ENCODE data around the gene RNASE2. TPM values are rescaled to one million over a fixed set of nuclear protein-coding genes. Genes with fewer than 3 reads are reported as not detected.
"Not testable (repeated sequence)": the region's sequence is repeated elsewhere in the genome, so short reads cannot be mapped to it uniquely, and the experiment has no call there.

The RNASE2 gene
- total and polyA plus RNA-seq, 4 donors, result 0.50 to 5.8 (median 1.0) TPM

DNA sequence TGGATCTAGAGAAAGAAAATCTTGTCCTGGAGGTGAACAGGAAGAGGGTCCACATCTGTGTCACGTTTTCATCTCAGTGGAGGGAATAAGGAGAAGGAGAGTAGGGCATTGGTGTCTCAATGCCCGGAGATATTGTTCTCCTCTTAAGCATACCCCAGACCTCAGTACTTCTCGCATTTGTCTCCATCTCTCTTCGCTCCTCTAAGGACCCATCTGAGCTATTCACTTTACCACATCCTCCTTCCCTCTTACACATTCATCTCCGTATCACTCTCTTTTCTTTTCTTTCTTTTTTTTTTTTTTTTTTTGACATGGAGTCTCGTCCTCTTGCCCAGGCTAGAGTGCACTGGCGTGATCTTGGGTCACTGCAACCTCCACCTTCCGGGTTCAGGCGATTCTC, 8.6 kb upstream of the RNASE2 start:
- not testable (repeated sequence) for DNase-seq (ENCODE audit: low read depth in 4 of 6, low spot score in 6 of 6); H3K36me3 ChIP-seq (ENCODE audit: control insufficient read depth, insufficient read depth, low read length); H3K4me1 ChIP-seq (ENCODE audit: control insufficient read depth, insufficient read depth, low read length); H3K4me3 ChIP-seq (ENCODE audit: low read depth, low read length); H3K27me3 ChIP-seq (ENCODE audit: control insufficient read depth, insufficient read depth, low read length); H3K9me3 ChIP-seq (ENCODE audit: control insufficient read depth, insufficient read depth, low read length); H3K27ac ChIP-seq (ENCODE audit: low read depth, low read length)
- WGBS (ENCODE audit: insufficient coverage), result no CpG with 5 or more reads among the region's 9 CpGs

DNA sequence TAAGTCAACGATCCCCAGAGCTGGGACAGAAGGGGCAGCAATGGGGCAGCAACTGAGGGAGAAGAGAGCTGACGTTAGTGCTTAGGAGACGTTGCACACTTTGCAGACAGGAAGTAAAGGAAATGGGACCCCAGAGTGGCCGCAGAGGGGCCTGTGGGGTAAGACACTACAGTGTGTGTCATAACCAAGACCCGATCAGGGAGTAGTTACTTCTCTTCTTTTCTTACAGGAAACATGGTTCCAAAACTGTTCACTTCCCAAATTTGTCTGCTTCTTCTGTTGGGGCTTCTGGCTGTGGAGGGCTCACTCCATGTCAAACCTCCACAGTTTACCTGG, 219 bp downstream of the RNASE2 start:
- not testable (repeated sequence) for H3K27me3 ChIP-seq (ENCODE audit: control insufficient read depth, insufficient read depth, low read length); H3K4me1 ChIP-seq (ENCODE audit: control insufficient read depth, insufficient read depth, low read length); DNase-seq (ENCODE audit: low read depth in 4 of 6, low spot score in 6 of 6); H3K36me3 ChIP-seq (ENCODE audit: control insufficient read depth, insufficient read depth, low read length); H3K4me3 ChIP-seq (ENCODE audit: low read depth, low read length); H3K9me3 ChIP-seq (ENCODE audit: control insufficient read depth, insufficient read depth, low read length); H3K27ac ChIP-seq (ENCODE audit: low read depth, low read length)
- 73% methylated on average over 5 of the region's 5 CpGs for WGBS (ENCODE audit: insufficient coverage)

DNA sequence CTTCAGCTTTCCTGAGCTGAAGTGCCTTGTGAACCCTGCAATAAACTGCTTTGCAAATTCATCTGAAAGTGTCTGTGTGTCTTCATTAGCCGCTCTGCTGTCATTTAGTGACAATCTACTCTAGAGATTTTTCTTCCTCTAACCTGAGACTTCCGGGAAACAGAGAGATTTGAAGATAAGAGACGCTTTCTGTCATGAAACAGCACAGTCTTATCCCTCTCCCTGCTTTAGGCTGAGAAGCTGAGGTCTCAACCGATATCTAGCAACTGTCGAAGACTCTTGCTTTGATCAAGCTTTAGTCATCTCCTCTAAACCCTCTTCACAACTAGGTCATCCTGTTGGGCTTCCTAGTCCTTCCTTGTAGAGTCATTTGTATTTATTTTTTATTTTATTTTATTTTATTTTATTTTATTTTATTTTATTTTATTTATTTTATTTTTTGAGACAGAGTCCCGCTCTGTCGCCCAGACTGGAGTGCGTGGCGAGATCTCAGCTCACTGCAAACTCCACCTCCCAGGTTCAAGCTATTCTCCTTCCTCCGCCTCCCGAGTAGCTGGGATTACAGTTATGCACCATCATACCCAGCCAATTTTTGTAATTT, 1.2 kb downstream of the RNASE2 start:
- Histone ChIP-seq H3K9me3 (ENCODE audit: control insufficient read depth, insufficient read depth, low read length) (no peaks in the 10 kb centered on the region), H3K36me3 (ENCODE audit: control insufficient read depth, insufficient read depth, low read length) (no peaks in the 10 kb centered on the region), H3K4me3 (ENCODE audit: low read depth, low read length) (no peak overlapping the region), H3K27ac (ENCODE audit: low read depth, low read length) (no peak overlapping the region), H3K27me3 (ENCODE audit: control insufficient read depth, insufficient read depth, low read length) (peaks cover 2% of the 10 kb centered on the region), H3K4me1 (ENCODE audit: control insufficient read depth, insufficient read depth, low read length) (peaks cover 4% of the 10 kb centered on the region)
- DNase-seq (ENCODE audit: low read depth in 4 of 6, low spot score in 6 of 6), result no peak
- WGBS (ENCODE audit: insufficient coverage), result 84% methylated on average over 4 of the region's 11 CpGs

DNA sequence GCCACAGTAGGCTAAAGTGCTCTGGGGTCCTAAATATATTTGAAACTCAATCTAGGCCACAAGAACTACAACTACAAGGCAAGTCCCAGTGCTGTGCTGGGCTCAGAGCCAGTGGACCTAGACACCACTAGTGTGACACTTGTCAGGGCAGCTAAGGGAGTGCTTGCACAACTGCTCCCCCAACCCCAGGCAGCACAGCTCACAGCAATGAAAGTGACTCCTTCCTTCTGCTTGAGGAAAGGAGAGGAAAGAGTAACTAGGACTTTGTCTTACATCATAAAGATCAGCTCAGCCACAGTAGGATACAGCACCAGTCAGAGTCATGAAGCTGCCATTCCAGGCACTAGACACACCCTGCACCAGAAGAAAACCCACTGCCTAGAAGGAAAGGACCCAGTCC, 3.7 kb downstream of the RNASE2 start:
- H3K9me3 ChIP-seq (ENCODE audit: control insufficient read depth, insufficient read depth, low read length); H3K36me3 ChIP-seq (ENCODE audit: control insufficient read depth, insufficient read depth, low read length); H3K4me3 ChIP-seq (ENCODE audit: low read depth, low read length); H3K27ac ChIP-seq (ENCODE audit: low read depth, low read length); H3K27me3 ChIP-seq (ENCODE audit: control insufficient read depth, insufficient read depth, low read length); H3K4me1 ChIP-seq (ENCODE audit: control insufficient read depth, insufficient read depth, low read length); DNase-seq (ENCODE audit: low read depth in 4 of 6, low spot score in 6 of 6): not testable (repeated sequence)

DNA sequence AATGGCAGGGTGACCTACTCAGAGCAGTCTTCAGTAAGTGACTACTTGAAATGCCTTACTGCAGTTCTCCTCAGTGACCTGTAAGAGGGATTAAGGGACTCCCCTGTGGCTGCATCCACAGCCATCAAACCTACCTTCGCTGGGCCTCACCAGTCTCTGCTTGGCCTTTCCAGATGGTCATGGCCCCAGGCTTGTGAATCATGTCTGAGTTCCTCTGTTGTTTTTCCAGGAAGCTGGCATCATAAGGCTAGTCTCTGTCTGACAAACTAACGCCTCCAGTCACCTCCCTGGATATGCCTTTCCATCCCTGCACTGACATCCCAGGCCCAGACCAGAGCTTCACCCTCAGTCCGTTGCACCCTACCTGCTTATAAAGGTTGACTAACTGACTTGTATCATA, 14.0 kb downstream of the RNASE2 start:
- WGBS (ENCODE audit: insufficient coverage), result 85% methylated on average over 3 of the region's 3 CpGs
- DNase-seq (ENCODE audit: low read depth in 4 of 6, low spot score in 6 of 6), result no peak
- no peaks in the 10 kb centered on the region for H3K36me3 ChIP-seq (ENCODE audit: control insufficient read depth, insufficient read depth, low read length)
- H3K4me3 ChIP-seq (ENCODE audit: low read depth, low read length), result no peak overlapping the region
- H3K4me1 ChIP-seq (ENCODE audit: control insufficient read depth, insufficient read depth, low read length), result peaks cover 12% of the 10 kb centered on the region
- H3K9me3 ChIP-seq (ENCODE audit: control insufficient read depth, insufficient read depth, low read length), result no peaks in the 10 kb centered on the region
- no peak overlapping the region for H3K27ac ChIP-seq (ENCODE audit: low read depth, low read length)
- H3K27me3 ChIP-seq (ENCODE audit: control insufficient read depth, insufficient read depth, low read length), result no peaks in the 10 kb centered on the region

DNA sequence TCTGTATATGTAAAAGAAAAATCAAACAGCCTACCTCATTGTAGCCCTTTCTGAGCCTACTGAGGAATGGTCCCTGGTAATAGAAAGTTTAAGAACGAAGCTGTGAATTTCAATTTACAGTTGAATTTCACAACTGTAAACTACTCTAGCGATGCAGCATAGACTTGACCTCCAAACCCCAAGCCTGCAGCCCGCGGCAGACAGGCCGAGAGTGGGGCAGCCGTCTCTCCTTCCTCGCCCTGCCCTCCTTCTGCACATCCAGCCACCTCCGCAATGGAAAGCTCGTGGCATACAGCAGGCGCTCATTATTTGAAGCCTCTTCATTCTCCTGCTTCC, 15.3 kb downstream of the RNASE2 start:
- no peaks in the 10 kb centered on the region for H3K36me3 ChIP-seq (ENCODE audit: control insufficient read depth, insufficient read depth, low read length)
- H3K4me1 ChIP-seq (ENCODE audit: control insufficient read depth, insufficient read depth, low read length), result peaks cover 12% of the 10 kb centered on the region
- H3K4me3 ChIP-seq (ENCODE audit: low read depth, low read length), result peak overlapping the region; percentile 62
- 27% methylated on average over 9 of the region's 10 CpGs for WGBS (ENCODE audit: insufficient coverage)
- no peak for DNase-seq (ENCODE audit: low read depth in 4 of 6, low spot score in 6 of 6)
- no peaks in the 10 kb centered on the region for H3K9me3 ChIP-seq (ENCODE audit: control insufficient read depth, insufficient read depth, low read length)
- peak overlapping the region; percentile 61 for H3K27ac ChIP-seq (ENCODE audit: low read depth, low read length)
- no peaks in the 10 kb centered on the region for H3K27me3 ChIP-seq (ENCODE audit: control insufficient read depth, insufficient read depth, low read length)

DNA sequence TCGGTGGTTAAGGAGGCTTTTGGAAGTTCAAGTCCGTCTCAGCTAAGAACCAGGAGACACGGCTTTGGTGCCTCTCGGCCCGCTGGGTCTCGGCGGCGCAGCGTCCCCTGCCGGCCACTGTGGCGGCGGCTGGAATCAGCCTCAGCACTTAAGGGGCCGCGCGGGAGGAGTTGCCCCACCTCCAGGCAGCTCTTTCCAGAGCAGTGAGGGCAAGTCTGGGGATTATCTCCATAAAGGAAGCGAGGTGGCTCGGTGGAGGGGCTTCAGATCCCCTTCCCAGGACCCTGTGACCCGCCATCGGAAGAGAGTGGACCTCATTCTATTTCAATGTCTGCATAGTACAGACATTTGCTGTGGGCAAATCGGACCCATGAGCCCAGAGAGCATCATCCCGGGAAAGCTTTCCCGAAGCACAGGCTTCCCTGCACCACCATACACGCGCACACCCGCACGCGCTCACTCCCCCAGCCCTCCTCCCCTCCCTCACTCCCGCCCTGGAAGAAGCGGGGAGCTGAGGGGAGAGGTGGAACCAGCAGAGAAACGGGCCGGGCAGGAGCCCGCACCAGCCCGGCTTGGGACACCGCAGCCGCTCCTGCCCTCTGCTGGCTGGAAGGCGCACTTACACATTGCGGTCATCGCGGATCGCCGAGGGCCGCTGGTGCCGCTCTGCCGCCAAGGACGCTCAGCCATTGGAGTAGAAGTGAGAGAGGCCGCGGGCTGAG, 15.9 kb downstream of the RNASE2 start:
- Histone ChIP-seq H3K27ac (ENCODE audit: low read depth, low read length) (peak overlapping the region; percentile 61), H3K4me3 (ENCODE audit: low read depth, low read length) (peak overlapping the region; percentile 62)

DNA sequence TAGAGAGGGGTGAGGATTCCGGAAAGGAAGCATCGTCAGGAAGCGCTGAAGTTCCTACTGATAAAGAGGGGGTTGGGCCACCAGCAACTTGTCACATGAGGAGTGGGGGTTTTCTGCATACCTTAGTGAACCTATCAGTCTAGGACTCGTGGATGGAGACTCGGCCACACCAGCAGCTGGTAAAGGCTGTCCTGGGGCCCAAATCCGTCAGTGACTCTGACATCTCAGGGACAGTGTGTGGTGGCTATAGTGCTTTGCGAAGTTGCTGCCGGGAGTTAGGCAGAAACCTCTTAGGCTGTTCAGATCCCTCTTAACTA, 16.4 kb downstream of the RNASE2 start:
- H3K27me3 ChIP-seq (ENCODE audit: control insufficient read depth, insufficient read depth, low read length), result no peaks in the 10 kb centered on the region
- whole genome bisulfite sequencing (ENCODE audit: insufficient coverage), result 9% methylated on average over 8 of the region's 8 CpGs
- H3K9me3 ChIP-seq (ENCODE audit: control insufficient read depth, insufficient read depth, low read length), result no peaks in the 10 kb centered on the region
- DNase-seq (ENCODE audit: low read depth in 4 of 6, low spot score in 6 of 6), result no peak
- H3K4me1 ChIP-seq (ENCODE audit: control insufficient read depth, insufficient read depth, low read length), result peaks cover 12% of the 10 kb centered on the region
- H3K4me3 ChIP-seq (ENCODE audit: low read depth, low read length), result peak overlapping the region; percentile 62
- no peak overlapping the region for H3K27ac ChIP-seq (ENCODE audit: low read depth, low read length)
- H3K36me3 ChIP-seq (ENCODE audit: control insufficient read depth, insufficient read depth, low read length), result no peaks in the 10 kb centered on the region

More for the DNA sequence above, 15.9 kb downstream of the RNASE2 start:
- whole genome bisulfite sequencing (ENCODE audit: insufficient coverage), result under 1% methylated on average over 36 of the region's 47 CpGs
- no peaks in the 10 kb centered on the region for H3K36me3 ChIP-seq (ENCODE audit: control insufficient read depth, insufficient read depth, low read length)
- peaks cover 12% of the 10 kb centered on the region for H3K4me1 ChIP-seq (ENCODE audit: control insufficient read depth, insufficient read depth, low read length)
- H3K9me3 ChIP-seq (ENCODE audit: control insufficient read depth, insufficient read depth, low read length), result no peaks in the 10 kb centered on the region
- peak in 5 of 6 donors; percentile 57 to 93 (median 75) for DNase-seq (ENCODE audit: low read depth in 4 of 6, low spot score in 6 of 6)
- H3K27me3 ChIP-seq (ENCODE audit: control insufficient read depth, insufficient read depth, low read length), result no peaks in the 10 kb centered on the region

DNA sequence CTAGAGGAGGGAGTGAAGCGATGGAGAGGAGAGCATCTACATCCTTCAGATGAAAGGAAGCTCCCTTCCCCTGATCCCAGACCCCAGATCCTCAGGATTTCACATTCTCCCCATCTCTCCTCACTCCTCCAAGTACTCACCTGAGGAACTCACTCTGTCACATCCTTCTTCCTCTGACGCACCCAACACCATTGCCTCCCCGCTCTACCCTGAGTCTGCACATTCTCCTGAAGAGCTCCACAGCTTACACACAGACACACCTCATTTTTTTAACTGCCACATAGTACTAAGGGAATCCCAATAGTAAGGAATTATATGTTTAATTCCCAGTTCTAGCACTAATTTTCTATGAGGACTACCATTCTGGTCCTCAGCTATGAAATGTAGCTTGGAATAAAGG, 18.2 kb downstream of the RNASE2 start:
- H3K36me3 ChIP-seq (ENCODE audit: control insufficient read depth, insufficient read depth, low read length), result no peaks in the 10 kb centered on the region
- no peaks in the 10 kb centered on the region for H3K9me3 ChIP-seq (ENCODE audit: control insufficient read depth, insufficient read depth, low read length)
- no peak overlapping the region for H3K4me3 ChIP-seq (ENCODE audit: low read depth, low read length)
- no peak for DNase-seq (ENCODE audit: low read depth in 4 of 6, low spot score in 6 of 6)
- peaks cover 12% of the 10 kb centered on the region for H3K4me1 ChIP-seq (ENCODE audit: control insufficient read depth, insufficient read depth, low read length)
- H3K27ac ChIP-seq (ENCODE audit: low read depth, low read length), result no peak overlapping the region
- 94% methylated on average over 2 of the region's 3 CpGs for WGBS (ENCODE audit: insufficient coverage)
- no peaks in the 10 kb centered on the region for H3K27me3 ChIP-seq (ENCODE audit: control insufficient read depth, insufficient read depth, low read length)

DNA sequence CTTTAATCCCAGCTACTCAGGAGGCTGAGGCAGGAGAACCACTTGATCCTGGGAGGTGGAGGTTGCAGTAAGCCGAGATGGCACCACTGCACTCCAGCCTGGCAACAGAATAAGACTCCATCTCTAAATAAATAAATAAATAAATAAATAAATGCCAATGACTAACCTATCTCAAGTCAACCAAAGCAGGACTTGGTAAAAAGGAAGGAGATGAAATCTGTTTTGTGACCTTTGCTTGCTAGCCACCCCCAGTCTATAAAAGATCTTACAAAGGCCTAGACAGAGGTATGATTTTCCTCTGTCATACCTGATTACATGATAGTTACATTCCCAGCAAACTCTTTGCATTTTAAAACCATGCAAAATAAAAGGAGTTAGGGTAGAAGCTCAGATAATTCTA, 21.0 kb downstream of the RNASE2 start:
- Histone ChIP-seq H3K9me3 (ENCODE audit: control insufficient read depth, insufficient read depth, low read length) (no peaks in the 10 kb centered on the region), H3K4me3 (ENCODE audit: low read depth, low read length) (no peak overlapping the region), H3K36me3 (ENCODE audit: control insufficient read depth, insufficient read depth, low read length) (no peaks in the 10 kb centered on the region), H3K4me1 (ENCODE audit: control insufficient read depth, insufficient read depth, low read length) (peaks cover 5% of the 10 kb centered on the region), H3K27me3 (ENCODE audit: control insufficient read depth, insufficient read depth, low read length) (no peaks in the 10 kb centered on the region), H3K27ac (ENCODE audit: low read depth, low read length) (no peak overlapping the region)
- no CpG with 5 or more reads among the region's 1 CpG for WGBS (ENCODE audit: insufficient coverage)
- DNase-seq (ENCODE audit: low read depth in 4 of 6, low spot score in 6 of 6), result no peak

Data from spinal cord (tissue), 10 donors.